ENCODE results near the gene NTN1.
"Not testable (repeated sequence)": the region's sequence is repeated elsewhere in the genome, so short reads cannot be mapped to it uniquely, and the experiment has no call there.

NTN1 gene

GRCh38 chr17:9240659-9241370 is 219.5 kb downstream of the NTN1 start:
- no peak for DNase-seq (ENCODE audit: extremely low read depth in 1 of 2, low read depth in 1 of 2)

- no peak for DNase-seq (ENCODE audit: extremely low read depth in 1 of 2, low read depth in 1 of 2)
These were observed 220.0 kb downstream of the NTN1 start for GRCh38 chr17:9241371-9241712.

- DNase-seq (ENCODE audit: extremely low read depth in 1 of 2, low read depth in 1 of 2): no peak
These were observed 220.6 kb downstream of the NTN1 start for GRCh38 chr17:9241774-9242496.

DNA sequence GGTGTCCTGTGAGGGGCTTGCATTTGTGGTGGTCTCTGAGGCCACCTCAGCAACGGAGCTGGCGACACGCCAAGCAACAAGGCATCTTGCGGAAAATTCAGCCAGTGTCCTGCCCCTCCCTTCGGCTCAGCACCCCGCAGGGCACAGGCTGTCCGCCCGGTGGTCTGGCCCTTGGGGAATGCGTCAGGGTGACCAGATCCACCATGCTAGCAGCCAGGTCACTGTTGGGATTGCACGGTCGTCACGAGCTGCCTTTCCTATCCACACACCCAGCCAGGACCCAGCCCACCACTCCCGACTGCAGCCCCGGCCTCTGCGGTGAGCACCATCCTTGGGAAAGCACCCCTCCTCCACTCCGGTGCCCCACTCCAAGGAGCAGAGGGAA is 221.2 kb downstream of the NTN1 start:
- DNase-seq (ENCODE audit: extremely low read depth in 1 of 2, low read depth in 1 of 2): no peak

DNA sequence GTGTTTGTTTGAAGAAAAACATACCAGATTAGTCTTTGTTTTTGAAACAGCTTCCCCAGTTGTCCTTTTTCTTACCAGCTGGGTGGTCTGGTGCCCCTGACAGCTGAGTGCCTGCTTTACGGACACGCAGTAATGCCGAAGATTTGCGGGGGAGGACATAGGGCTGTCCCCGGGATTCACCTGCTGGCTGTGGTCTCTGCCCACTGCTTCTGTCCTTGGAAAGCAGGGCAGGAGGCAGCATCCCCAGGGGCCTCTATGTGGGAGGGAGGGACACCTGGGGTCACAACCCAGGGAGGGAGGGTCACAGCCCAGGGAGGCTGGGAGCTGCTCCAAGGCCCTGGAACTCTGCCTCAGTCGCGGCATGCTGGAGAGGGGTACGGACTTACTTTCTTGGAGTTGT is 221.7 kb downstream of the NTN1 start:
- no peak for DNase-seq (ENCODE audit: extremely low read depth in 1 of 2, low read depth in 1 of 2)

DNA sequence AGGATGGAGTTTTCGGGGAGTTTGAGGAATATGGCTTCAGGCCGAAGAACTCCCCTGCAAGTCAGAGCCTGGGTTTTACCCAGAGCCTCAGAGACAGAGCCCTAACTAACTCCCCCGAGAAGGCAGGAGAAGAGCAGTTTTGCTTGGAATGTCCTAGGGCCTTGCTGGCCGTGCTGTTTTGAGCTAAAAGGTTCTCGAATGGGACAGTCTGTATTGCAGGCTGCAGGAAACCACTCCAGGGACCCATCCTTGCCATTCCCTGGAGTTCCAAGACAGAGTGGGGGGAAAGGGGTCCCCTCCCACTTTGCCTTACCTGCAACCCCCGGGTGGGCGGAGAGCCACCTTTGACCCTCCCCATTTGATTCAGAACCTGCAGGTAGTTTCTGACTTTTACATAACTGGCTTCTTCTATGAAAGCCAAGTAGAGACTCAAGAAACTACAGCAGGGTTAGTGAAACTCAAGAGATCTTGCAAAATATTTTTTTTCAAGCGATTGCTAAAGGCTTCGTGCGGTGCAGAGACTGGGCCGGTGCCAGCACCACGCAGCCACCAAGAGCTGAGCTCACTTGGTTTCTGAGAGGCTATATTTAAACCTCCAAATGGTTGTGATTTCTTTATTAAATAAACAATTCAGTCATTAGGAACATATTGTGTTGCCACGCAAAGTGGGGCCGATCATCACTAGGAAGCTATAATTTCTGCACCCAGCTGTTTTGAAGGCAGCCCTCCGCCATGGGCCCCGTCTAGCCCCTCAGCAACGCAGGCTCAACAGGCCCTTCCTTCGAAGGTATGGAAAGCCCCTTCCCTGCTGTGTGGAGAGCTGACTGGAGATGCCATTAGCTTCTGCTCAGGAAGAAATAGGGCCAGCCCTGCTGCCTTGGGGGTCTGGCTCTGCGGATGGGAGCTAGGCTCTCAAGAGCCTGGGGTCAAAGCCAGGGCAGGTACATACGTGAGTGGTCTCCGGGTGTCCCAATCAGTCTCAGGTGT is 223.0 kb downstream of the NTN1 start:
- DNase-seq (ENCODE audit: extremely low read depth in 1 of 2, low read depth in 1 of 2): no peak

- no peak for DNase-seq (ENCODE audit: extremely low read depth in 1 of 2, low read depth in 1 of 2)
These were observed 226.2 kb downstream of the NTN1 start for GRCh38 chr17:9247401-9247938.

DNA sequence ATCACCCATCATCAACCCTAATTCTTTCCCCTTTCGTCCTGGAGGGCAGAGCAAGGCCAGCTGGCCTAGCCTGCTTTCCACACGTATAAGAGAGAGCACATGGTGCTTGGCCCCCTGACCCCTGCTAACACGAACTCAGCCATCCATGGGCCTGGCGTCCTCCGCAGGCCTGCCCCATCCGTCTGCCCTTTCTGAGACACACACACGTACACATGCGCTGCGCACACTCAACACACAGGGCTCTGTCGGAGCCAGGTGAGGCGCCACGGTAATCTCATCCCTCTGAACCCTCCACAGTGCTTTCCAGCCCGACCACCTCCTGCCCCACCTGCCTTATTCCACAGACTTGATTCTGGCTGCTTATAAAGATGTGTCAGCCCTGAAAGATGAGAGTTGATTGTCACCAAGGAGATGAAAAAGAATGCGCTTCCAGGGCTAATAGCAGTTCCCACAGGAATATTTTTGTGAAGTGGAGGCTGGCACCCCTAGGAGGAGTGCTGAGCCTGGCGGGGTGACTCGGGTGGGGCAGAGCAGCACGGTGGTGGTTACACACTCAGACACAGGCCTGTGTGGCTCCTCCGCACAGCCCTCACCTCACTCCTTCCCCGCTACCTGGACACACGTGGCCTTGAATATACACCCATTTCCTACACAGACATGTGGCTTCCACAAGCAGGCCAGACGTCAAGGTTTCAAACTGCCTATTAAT is 228.1 kb downstream of the NTN1 start:
- DNase-seq (ENCODE audit: extremely low read depth in 1 of 2, low read depth in 1 of 2): no peak

DNA sequence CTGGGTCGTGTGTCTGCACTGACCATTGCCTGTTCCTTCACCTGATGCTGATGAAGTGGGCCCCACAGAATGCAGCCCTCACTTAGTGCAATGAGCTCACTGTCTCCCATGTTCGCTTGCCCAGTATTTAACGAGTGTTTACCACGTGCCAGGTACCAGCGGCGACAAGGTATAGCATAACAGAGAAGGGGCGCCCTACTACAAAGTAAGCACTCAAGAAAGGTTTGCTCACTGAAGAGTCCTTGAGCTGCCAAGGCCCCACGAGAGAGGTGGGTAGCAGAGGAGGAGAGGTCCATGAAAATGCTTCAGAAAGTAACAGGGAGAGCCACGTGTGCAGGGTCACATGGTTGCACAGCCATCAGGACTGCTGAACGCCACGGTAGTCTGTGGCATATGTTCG is 230.0 kb downstream of the NTN1 start:
- DNase-seq (ENCODE audit: extremely low read depth in 1 of 2, low read depth in 1 of 2): no peak

DNA sequence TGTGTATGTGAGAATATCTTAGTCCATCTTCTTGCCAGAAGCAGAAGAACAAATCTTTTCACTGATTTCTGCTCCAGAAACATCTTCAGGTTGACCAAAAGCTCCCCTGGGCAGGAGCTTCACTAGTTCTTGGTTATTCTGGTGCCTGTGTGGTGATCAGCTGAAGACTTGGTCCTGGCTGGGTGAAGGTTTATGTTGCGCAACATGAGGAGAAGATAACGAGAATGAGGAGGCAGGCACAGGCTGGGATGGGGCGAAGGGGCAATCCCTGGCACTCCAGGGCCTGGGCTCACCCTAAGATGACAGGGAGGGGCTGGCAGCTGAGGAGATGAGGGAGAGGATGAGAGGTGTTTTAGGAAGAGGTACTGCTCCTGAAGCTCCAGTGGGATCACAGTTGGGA is 232.0 kb downstream of the NTN1 start:
- no peak for DNase-seq (ENCODE audit: extremely low read depth in 1 of 2, low read depth in 1 of 2)

- no peak for DNase-seq (ENCODE audit: extremely low read depth in 1 of 2, low read depth in 1 of 2)
These were observed 233.5 kb downstream of the NTN1 start for GRCh38 chr17:9254841-9255240.

GRCh38 chr17:9255833-9256232 is 234.5 kb downstream of the NTN1 start:
- no peak for DNase-seq (ENCODE audit: extremely low read depth in 1 of 2, low read depth in 1 of 2)

GRCh38 chr17:9256361-9256750 is 235.0 kb downstream of the NTN1 start:
- no peak for DNase-seq (ENCODE audit: extremely low read depth in 1 of 2, low read depth in 1 of 2)

DNA sequence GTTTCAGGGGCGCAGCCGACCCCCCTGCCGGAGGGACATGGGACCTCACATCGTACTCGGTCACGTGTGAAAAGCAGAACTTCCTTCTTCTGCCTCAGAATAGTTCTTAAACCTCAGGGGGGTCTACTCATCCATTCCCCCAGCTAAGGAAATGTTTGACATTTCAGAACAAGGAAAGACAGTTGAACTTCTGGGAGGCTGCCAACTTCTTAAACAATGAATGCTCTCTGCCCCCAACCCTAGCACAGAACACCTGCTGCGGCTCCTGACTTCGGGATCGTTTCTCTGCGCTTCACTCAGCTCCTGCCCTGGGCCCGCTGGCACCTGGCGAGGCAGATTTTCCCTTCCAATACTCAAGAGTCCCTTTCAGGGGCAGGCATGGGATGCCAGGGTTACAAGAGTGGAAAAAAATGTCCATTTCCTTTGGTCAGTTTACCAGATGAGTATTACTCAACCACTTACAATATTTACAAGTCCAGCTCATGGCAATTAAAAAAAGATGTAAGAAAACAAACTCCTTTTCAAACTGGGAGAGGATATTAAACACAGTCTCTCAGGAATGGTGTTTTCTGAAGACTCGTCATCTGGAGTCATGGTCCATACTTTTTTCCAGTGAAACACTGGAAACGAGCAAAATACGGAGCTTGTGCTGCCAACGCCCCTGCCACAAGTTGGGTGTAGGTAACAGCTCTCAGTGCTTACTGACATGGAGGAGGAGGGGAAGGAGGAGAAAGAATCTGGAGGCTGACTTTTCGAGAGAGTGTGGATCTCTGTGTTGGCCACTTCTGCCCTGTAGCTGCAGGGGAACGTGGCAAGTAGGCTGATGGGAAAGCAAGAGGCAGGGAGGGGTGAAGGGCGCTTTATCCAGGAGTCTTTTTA is 235.7 kb downstream of the NTN1 start:
- DNase-seq (ENCODE audit: extremely low read depth in 1 of 2, low read depth in 1 of 2): no peak

DNA sequence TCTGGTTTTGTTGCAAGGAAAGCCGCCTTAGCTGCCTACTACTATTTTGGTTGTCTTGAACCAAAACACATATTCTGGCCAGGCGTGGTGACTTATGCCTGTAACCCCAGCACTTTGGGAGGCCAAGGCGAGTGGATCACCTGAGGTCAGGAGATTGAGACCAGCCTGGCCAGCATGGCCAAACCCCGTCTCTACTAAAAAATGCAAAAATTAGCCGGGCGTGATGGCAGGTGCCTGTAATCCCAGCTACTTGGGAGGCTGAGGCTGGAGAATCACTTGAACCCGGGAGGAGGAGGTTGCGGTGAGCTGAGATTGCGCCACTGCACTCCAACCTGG is 236.3 kb downstream of the NTN1 start:
- not testable (repeated sequence) for DNase-seq (ENCODE audit: extremely low read depth in 1 of 2, low read depth in 1 of 2)

DNA sequence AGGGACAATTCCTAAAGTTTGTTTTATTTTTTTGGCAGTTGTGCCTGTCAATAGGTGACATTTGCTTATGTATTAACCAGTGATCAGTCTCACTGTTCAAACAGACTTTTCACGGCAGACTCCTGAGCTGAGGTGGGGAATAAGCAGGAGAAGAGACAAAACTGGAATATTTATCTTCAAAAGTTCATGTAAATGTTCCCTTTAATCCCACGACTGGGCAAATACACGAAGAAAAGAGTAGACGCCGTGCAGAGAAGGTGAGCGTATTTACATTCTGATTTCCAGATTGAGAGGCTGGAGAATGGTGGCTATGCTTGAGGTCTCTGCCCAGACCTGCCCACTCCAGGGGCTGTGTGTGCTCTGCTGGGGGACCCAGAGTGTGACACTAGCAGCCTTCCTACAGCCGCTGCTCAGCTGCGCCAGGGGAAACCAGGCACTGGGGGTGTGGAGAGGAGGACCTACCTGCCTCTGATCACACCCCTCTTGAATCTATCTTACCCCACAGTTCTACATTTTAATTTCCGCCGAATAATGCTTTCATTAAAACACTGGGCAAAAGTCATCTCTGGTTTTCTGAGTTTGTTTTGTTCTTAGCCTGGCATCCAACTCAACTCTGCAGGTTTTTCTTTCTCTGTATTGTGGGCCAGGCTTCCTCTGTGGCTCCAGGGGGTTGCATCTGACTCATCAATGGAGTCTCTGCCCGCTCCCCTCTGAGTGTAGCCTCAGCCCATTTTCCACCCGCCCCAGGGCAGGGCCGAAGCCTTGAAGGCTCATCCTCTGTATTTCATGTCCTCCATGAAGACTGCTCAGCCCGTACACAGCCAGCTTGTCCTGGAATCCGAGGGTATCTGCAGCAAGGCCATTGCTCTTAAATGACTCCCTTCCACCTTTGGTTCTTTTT is 237.1 kb downstream of the NTN1 start:
- no peak for DNase-seq (ENCODE audit: extremely low read depth in 1 of 2, low read depth in 1 of 2)

- DNase-seq (ENCODE audit: extremely low read depth in 1 of 2, low read depth in 1 of 2): no peak
These were observed 238.1 kb downstream of the NTN1 start for GRCh38 chr17:9259419-9259818.

DNA sequence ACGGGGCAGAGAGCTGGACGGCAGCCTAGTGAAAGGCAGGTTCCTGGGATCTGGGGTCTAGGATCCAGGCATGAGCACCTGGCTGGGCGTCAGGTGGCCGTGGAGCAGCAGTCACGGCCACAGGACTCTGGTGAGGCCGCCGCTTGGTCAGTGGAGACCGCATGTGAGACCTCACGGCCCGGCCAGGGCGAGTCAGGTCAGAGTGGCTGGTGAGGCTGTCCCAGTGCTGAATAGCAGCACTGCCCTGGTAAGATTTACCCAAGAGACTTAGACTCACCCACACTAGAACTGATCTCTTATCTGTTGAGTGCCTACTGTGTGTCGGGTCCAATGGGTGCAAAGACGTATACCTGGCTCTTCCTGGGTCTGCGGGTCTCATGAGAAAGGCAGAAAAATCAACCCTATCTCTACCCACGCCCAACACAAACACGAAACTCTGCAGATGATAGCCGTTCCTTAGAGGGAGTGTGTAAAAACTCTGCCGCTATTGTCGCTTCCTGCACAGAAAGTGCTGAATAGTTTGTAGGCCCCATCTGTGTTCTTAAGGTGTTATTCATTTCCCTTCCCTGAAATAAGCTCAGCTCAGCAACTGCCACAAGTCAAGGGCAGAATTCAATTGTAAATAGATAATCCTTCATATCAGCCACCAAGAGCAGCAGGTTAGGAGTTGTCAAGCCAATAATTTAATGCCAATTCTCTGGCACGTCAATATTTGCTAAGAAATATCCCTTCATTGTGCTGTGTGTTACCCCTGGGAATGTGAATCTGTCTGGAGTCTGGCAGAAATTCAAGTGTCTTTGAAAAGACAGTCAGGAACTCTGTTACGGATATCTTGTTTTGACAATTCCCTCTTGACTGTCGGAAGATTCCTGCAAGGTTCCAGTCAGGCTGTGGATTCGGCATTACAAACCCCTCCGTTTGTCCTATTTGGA is 240.0 kb downstream of the NTN1 start:
- DNase-seq (ENCODE audit: extremely low read depth in 1 of 2, low read depth in 1 of 2): no peak

Data from activated CD8-positive, alpha-beta memory T cell treated with anti-CD3 and anti-CD28 coated beads for 1 hour (primary cell).